GM23338 (cell line): ENCODE data around the gene XPOT. TPM values are rescaled to one million over a fixed set of nuclear protein-coding genes. Genes with fewer than 3 reads are reported as not detected.

Experiments
- ATAC-seq: fragments of 200-7000 bp; cut with Tn5 transposase; 3 replicates; pipeline ENCODE4 v1.9.1; 2020
- DNase-seq: peaks from one replicate; pipeline ENCODE4 v3.0.0-alpha.2; 2015; ENCODE audit warnings: low spot score
- H2AFZ ChIP-seq: fragments of 200-600 bp; sonication (generic); 2 replicates; pipeline ENCODE4 v1.8.0; 2016; ENCODE audit warnings: antibody characterized with exemption, mild to moderate bottlenecking, moderate library complexity
- H3F3A ChIP-seq: fragments of 200-600 bp; sonication (generic); replicated peaks from 2 replicates; pipeline ENCODE4 v1.8.0; 2017; ENCODE audit warnings: antibody characterized with exemption, mixed run types, low read depth
- H3K27ac ChIP-seq: fragments of 200-600 bp; sonication (generic); 2 replicates; pipeline ENCODE4 v1.6.1; 2016; ENCODE audit warnings: low read depth
- H3K27me3 ChIP-seq: fragments of 200-600 bp; sonication (generic); 2 replicates; pipeline ENCODE4 v1.8.0; 2016; ENCODE audit warnings: mild to moderate bottlenecking, mixed run types, moderate library complexity; ENCODE audit not compliant: insufficient read depth
- H3K36me3 ChIP-seq: fragments of 200-600 bp; sonication (generic); 2 replicates; pipeline ENCODE4 v1.8.0; 2016; ENCODE audit warnings: mild to moderate bottlenecking; ENCODE audit not compliant: insufficient read depth
- H3K4me1 ChIP-seq: fragments of 200-600 bp; sonication (generic); 2 replicates; pipeline ENCODE4 v1.8.0; 2016; ENCODE audit warnings: mild to moderate bottlenecking, moderate library complexity; ENCODE audit not compliant: insufficient read depth
- H3K4me2 ChIP-seq: fragments of 200-600 bp; sonication (generic); 2 replicates; pipeline ENCODE4 v1.7.1; 2017; ENCODE audit warnings: mixed run types
- H3K4me3 ChIP-seq: fragments of 200-600 bp; sonication (generic); 2 replicates; pipeline ENCODE4 v1.6.1; 2016; ENCODE audit warnings: mixed run types
- H3K79me2 ChIP-seq: fragments of 200-600 bp; sonication (generic); replicated peaks from 2 replicates; pipeline ENCODE4 v1.8.0; 2017; ENCODE audit warnings: mild to moderate bottlenecking; ENCODE audit not compliant: insufficient read depth
- H3K9me2 ChIP-seq: fragments of 200-600 bp; sonication (generic); 2 replicates; pipeline ENCODE4 v1.8.0; 2017; ENCODE audit not compliant: insufficient read depth
- H4K20me1 ChIP-seq: fragments of 200-600 bp; sonication (generic); replicated peaks from 2 replicates; pipeline ENCODE4 v1.8.0; 2017; ENCODE audit warnings: mild to moderate bottlenecking; ENCODE audit not compliant: insufficient read depth
- H3K27ac Mint-ChIP-seq: 2 replicates; pipeline ENCODE4 v1.8.0; 2020; ENCODE audit warnings: inconsistent platforms, mild to moderate bottlenecking, moderate library complexity, mixed read lengths
- H3K27me3 Mint-ChIP-seq: 3 replicates; pipeline ENCODE4 v1.8.0; 2022; ENCODE audit warnings: low read depth, mild to moderate bottlenecking, moderate library complexity, mixed read lengths, inconsistent platforms; ENCODE audit not compliant: insufficient read depth, poor library complexity
- H3K36me3 Mint-ChIP-seq: 3 replicates; pipeline ENCODE4 v1.8.0; 2021; ENCODE audit warnings: low read depth, mild to moderate bottlenecking, inconsistent platforms, moderate library complexity, mixed read lengths
- H3K4me1 Mint-ChIP-seq: 3 replicates; pipeline ENCODE4 v1.8.0; 2020; ENCODE audit warnings: mild to moderate bottlenecking, inconsistent platforms, mixed read lengths
- H3K4me3 Mint-ChIP-seq: 3 replicates; pipeline ENCODE4 v1.8.0; 2021; ENCODE audit warnings: moderate library complexity, mild to moderate bottlenecking, inconsistent platforms, mixed read lengths
- H3K9me3 Mint-ChIP-seq: 3 replicates; pipeline ENCODE4 v1.8.0; 2020; ENCODE audit warnings: moderate library complexity, mild to moderate bottlenecking, inconsistent platforms, mixed read lengths
- CREB1 ChIP-seq: fragments of 250-450 bp; sonication (Bioruptor Pico); IDR thresholded peaks from 2 replicates; pipeline ENCODE4 v1.5.0; 2020; ENCODE audit warnings: low read depth, mild to moderate bottlenecking, moderate library complexity
- ETS1 ChIP-seq: IDR thresholded peaks from 2 replicates; pipeline ENCODE4 v1.6.1; 2016; ENCODE audit warnings: antibody characterized with exemption
- EZH2 ChIP-seq: fragments of 200-600 bp; sonication (generic); IDR thresholded peaks from one replicate; pipeline ENCODE4 v1.8.0; 2017; ENCODE audit warnings: antibody characterized with exemption, mild to moderate bottlenecking, low read depth; ENCODE audit not compliant: unreplicated experiment
- EZH2phosphoT487 ChIP-seq: fragments of 200-600 bp; sonication (generic); IDR thresholded peaks from one replicate; pipeline ENCODE4 v1.8.1; 2018; ENCODE audit warnings: antibody characterized with exemption; ENCODE audit not compliant: unreplicated experiment
- JUNB ChIP-seq: IDR thresholded peaks from one replicate; pipeline ENCODE4 v1.6.1; 2016; ENCODE audit warnings: antibody characterized with exemption; ENCODE audit not compliant: unreplicated experiment
- NANOG ChIP-seq: IDR thresholded peaks from 2 replicates; pipeline ENCODE4 v1.6.1; 2016; ENCODE audit warnings: antibody characterized with exemption, borderline replicate concordance
- POLR2AphosphoS5 ChIP-seq: IDR thresholded peaks from 2 replicates; pipeline ENCODE4 v1.6.1; 2016; ENCODE audit warnings: antibody characterized with exemption, low read depth
- REST ChIP-seq: IDR thresholded peaks from one replicate; pipeline ENCODE4 v1.6.1; 2018; ENCODE audit warnings: antibody characterized with exemption; ENCODE audit not compliant: unreplicated experiment
- STAT1 ChIP-seq: IDR thresholded peaks from one replicate; pipeline ENCODE4 v1.6.1; 2016; ENCODE audit warnings: antibody characterized with exemption; ENCODE audit not compliant: unreplicated experiment
- ZNF114 ChIP-seq: fragments of 250-450 bp; sonication (Bioruptor Pico); IDR thresholded peaks from 2 replicates; pipeline ENCODE4 v1.5.0; 2020; ENCODE audit warnings: mild to moderate bottlenecking, moderate library complexity
- ZNF331 ChIP-seq: fragments of 250-450 bp; sonication (Bioruptor Pico); IDR thresholded peaks from 2 replicates; pipeline ENCODE4 v1.5.0; 2020; ENCODE audit warnings: low read depth, mild to moderate bottlenecking, moderate library complexity
- ZNF462 ChIP-seq: fragments of 250-450 bp; sonication (Bioruptor Pico); IDR thresholded peaks from 2 replicates; pipeline ENCODE4 v1.5.0; 2020; ENCODE audit warnings: mild to moderate bottlenecking, moderate library complexity
- polyA plus RNA-seq: library from polyadenylated mRNA; unstranded; fragments of >200 nt; fragmentation: Nextera tagmentation; extraction: Ambion mirVana; gene quantifications from 2 replicates; pipeline ENCODE4 v1.2.1, GENCODE V29; 2016
- total RNA-seq: library from RNA; depleted of rRNA; stranded (reverse); fragments of >200 nt; shearing (Covaris generic); gene quantifications from 2 replicates; pipeline ENCODE4 v1.2.3, GENCODE V29; 2014
- TF ChIP-seq, protein P1 (sequence below), 2 experiments: fragments of 200-600 bp in 1 of 2; sonication (generic) in 1 of 2; conservative IDR thresholded peaks; 2 replicates each; pipeline versions ENCODE4 v1.5.1 to v1.6.1; 2016 to 2017; ENCODE audit warnings: antibody characterized with exemption in 2 of 2, low read depth in 2 of 2, mild to moderate bottlenecking in 2 of 2, moderate library complexity in 1 of 2

XPOT gene
- total and polyA plus RNA-seq, 2 experiments from 2014 or later = 58.7 to 145 TPM

- H4K20me1 ChIP-seq = no peaks in the 10 kb centered on the region
- H3K27ac ChIP-seq = no peak within 1 kb of the TSS
- peaks cover 5% of the 10 kb centered on the region; the same call in 2 of the 3 replicates for H3K4me1 Mint-ChIP-seq
- H3K27me3 Mint-ChIP-seq = peaks cover 19% of the 10 kb centered on the region
- ATAC-seq (peak; percentile 89), DNase-seq (peak; percentile 91)
- H2AFZ ChIP-seq = peak within 1 kb of the TSS; percentile 87
- no peak within 1 kb of the TSS for H3K27ac Mint-ChIP-seq
- no peaks in the 10 kb centered on the region for H3K36me3 ChIP-seq
- H3K4me3 Mint-ChIP-seq = peak within 1 kb of the TSS; percentile 72
- no peaks in the 10 kb centered on the region for H3K36me3 Mint-ChIP-seq
- peak within 1 kb of the TSS; percentile 78 for H3K4me2 ChIP-seq
- no peaks in the 10 kb centered on the region for H3K9me3 Mint-ChIP-seq
- H3K4me1 ChIP-seq = peaks cover 3% of the 10 kb centered on the region; the same call in 1 of the 2 replicates
- H3K27me3 ChIP-seq = peaks cover 14% of the 10 kb centered on the region; the same call in 1 of the 2 replicates
- no peaks in the 10 kb centered on the region for H3K79me2 ChIP-seq
- H3K9me2 ChIP-seq = peaks cover 3% of the 10 kb centered on the region; the same call in 1 of the 2 replicates
- peak within 1 kb of the TSS; percentile 71 for H3K4me3 ChIP-seq
- no peak for TF ChIP-seq NANOG
- no peak for TF ChIP-seq EZH2phosphoT487
- TF ChIP-seq STAT1 = no peak
- peak; percentile 77 for TF ChIP-seq POLR2AphosphoS5
- TF ChIP-seq ZNF331 (CRISPR knock-in tag) = no peak
- no peak for TF ChIP-seq EZH2
- TF ChIP-seq ETS1 = no peak
- TF ChIP-seq JUNB = no peak
- TF ChIP-seq CREB1 = no peak
- TF ChIP-seq ZNF462 (CRISPR knock-in tag) = no peak
- TF ChIP-seq REST = no peak
- TF ChIP-seq, protein P1, sequence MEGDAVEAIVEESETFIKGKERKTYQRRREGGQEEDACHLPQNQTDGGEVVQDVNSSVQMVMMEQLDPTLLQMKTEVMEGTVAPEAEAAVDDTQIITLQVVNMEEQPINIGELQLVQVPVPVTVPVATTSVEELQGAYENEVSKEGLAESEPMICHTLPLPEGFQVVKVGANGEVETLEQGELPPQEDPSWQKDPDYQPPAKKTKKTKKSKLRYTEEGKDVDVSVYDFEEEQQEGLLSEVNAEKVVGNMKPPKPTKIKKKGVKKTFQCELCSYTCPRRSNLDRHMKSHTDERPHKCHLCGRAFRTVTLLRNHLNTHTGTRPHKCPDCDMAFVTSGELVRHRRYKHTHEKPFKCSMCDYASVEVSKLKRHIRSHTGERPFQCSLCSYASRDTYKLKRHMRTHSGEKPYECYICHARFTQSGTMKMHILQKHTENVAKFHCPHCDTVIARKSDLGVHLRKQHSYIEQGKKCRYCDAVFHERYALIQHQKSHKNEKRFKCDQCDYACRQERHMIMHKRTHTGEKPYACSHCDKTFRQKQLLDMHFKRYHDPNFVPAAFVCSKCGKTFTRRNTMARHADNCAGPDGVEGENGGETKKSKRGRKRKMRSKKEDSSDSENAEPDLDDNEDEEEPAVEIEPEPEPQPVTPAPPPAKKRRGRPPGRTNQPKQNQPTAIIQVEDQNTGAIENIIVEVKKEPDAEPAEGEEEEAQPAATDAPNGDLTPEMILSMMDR (conservative IDR thresholded peaks at IDR 0.05; ENCODE audit: low read depth in 2 of 2) = peak in 1 of 2 experiments; percentile 49; a peak in 2 of 4 replicates
- TF ChIP-seq ZNF114 (CRISPR knock-in tag) = no peak
- peaks cover 7% of the 10 kb centered on the region for H3F3A ChIP-seq
These were observed 13.8 kb upstream of the XPOT start, which contains the start of gene C12orf56 for GRCh38 chr12:64390275-64390851. Gene C12orf56 (minus strand): TSS chr12:64390758. CDS start chr12:64390565, 193 bp downstream.
